Astrocyte (in vitro differentiated cells and primary cell): ENCODE data around the gene KRT40.

Experiments
- CTCF ChIP-seq: IDR thresholded peaks from 2 replicates; pipeline ENCODE4 v1.5.1; 2011; ENCODE audit warnings: low read depth, mild to moderate bottlenecking, inconsistent platforms, low read length, moderate library complexity; ENCODE audit not compliant: insufficient read depth
- EZH2 ChIP-seq: IDR thresholded peaks from 2 replicates; pipeline ENCODE4 v1.6.1; 2012; ENCODE audit warnings: mild to moderate bottlenecking, low read length, inconsistent platforms; ENCODE audit not compliant: insufficient read depth

- no peak for TF ChIP-seq CTCF
- no peak for TF ChIP-seq EZH2
These were observed 22.0 kb downstream of the KRT40 start for GRCh38 chr17:40962059-40962561.
